IPS DF 19.7 (cell line): ENCODE measurements around the gene COL5A2.

ENCODE experiments used
- DNase-seq: peaks from one replicate; pipeline ENCODE4 v3.0.0-alpha.2; 2013; ENCODE audit warnings: low read depth, low spot score

Gene COL5A2

DNA sequence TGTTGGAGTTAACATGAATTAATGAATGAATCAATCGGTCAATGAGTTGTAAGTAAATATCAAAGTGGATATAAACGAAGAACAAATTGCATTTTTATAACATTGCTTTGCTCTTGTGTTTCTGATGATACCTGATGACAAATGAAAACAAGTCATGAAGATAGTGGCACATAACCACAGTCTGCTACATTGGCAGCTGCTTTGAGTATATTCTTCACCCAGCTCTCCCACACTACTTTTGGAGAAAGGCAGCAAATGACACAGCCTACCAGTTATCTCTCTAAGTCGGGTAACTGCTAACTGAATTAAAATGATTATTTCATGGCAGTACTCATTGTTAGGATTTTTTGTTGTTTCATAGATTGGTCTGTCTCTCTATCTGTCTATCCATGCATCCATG lies 76.8 kb downstream of the COL5A2 start:
- no peak for DNase-seq

DNA sequence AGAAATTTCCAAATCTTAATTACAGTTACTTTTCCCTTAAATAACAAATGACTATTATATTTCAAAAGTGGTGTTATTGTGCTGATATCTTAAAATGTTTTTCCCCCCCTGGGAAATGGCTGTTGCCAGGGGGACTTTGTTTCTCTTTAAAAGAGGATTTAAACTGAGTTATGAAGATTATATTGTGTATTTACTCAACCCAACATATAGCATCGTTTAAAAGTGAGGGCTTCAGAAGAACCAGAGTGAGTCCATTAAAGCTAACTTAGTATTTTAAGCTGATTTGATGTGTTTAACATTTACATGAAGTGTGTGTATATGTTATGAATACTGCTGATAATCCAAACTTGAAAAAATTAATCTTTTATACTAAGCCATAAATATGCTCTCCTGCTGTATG lies 81.6 kb downstream of the COL5A2 start:
- DNase-seq, result no peak

DNA sequence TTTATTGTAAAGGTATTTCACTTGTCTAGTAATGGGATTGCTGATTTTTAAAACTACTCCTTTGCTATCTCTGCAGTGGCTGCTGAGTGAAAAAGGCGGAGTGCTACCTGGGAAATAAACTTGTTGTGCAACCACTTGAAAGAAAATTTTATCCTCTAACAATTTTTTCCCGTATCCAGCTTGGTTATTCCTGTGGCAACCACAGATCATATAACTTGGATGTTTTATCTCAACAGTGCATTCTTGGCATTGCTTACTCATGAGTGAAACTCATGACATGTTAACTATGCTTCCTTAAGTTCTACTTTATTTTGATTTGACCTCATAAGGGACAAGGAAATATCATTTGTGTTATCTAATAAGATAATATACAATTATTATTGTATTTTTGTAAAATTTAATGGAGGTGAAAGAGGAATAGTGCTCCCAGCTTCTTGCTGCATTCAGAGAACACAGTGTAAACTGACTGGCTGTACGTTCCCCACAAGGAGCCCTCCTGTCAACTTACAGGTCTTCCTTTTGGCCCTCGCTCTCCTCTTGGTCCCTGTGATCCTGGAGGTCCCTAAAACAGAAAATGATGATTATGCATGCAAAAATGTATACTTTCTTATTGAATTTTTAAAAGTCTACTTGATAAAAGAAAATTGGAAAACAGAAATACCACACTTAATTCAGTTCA lies 82.7 kb downstream of the COL5A2 start:
- DNase-seq, result no peak

DNA sequence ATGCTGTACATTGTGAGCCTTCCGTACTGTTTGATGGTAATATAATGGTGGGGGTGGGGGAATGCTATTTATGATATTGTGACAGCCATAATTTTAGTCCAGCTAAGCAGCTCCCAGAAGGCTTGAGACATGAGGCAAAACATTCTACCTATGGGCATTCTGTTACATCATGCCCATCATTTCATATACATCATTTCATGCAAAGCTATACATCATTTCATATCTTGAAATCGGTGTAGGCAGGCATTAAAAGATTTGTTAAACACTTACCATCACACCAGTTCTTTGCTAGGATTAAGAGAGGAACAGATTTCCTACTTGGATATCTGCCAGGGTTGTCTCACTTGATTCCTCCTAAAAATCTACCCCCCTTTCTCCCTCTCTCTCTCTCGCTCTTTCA lies 84.5 kb downstream of the COL5A2 start:
- no peak for DNase-seq

DNA sequence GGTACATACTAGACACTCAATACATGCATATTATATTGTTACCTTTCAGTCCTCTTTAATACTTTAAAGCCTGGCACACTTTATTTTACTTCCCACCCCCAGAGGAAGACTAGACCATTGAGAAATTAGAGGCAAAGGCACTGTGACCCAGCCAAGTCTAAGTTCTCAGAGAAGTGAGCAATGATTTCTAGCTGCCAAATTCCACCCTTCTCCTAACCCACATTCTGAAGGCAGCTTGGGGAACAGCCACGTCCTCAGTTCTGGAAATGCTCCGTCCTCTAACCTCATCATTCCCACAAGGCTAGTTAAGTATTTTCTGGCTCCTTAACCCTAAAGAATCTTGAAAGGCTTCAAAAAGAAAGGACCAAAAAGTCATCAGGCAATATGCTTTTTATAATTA lies 86.6 kb downstream of the COL5A2 start:
- DNase-seq, result no peak

DNA sequence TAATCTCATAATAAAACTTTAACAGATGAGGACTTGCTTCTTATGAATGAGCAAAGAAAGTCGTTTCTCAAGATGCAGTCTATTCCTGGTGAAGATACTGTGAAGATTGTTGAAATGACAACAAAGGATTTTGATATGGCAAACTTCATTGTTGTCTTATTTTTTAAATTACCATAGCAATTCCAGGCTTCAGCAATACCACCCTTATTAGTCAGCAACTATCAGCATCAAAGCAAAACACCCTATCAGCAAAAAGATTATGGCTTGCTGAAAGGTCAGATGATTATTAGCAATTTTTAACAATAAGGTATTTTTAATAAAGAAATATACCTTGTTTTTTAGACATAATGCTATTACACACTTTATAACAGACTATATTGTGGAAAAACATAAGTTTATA lies 88.3 kb downstream of the COL5A2 start:
- no peak for DNase-seq

DNA sequence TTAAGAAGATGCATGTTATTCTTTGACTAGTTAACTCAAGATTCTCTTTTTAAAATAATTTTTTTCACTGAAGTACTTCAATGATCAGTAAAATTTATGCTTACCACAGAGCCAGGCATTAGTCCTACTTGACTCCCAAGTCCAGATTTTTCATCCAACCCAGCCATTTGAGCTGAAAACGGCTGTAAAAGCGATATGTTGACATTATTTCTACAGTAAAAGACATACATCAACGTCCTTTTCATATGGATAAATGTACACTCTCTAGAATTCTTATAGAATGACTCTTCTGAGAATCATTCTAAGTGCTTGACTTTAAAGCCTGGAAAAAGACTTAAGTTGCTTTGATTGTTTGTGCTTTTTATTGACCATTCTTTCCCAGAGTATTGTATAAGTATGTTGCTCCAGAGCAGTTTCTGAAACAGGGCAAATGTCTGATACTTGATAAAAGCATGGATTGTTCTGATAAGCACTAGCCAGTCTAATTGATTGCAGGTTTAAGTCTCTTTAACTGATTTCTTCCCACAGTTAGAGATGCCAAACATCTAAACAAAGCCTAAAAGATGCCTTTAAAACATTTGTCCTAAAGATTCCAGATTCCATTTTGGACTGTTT lies 90.9 kb downstream of the COL5A2 start:
- no peak for DNase-seq

DNA sequence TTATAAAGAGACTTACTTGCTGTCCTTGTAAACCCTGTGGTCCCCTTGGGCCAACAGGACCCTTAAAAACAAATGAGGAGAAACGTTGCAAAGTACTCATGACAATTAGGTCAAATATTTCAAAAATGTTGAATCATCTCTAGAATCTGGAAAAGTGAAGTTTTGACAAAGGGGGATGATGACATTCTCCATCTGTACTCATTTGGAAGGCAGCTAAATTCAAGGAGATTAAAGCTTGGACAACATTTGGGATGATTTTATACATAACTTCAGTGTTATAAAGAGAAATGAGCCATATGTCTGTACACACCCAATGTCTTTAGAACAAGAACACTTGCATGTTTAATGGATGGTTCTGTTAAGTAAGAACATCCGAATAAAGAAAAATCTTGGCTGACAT lies 92.9 kb downstream of the COL5A2 start:
- DNase-seq, result no peak

DNA sequence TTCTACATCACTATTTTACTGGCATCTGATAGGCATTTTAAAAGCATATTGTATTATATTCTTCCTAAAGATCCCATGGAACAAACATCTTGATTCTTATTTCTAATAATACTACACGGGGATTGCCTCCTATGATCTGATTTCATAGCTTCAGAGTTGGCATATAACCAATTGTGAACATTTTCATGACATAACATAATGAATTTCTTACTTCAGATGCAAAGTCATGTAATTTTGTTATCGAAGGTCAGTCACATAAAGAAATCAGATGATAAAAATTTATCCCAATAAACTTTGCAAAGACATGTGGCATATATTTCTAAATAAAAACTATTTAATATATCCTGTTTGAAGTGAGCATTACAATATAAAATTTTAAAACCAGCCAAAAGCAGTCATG lies 93.3 kb downstream of the COL5A2 start:
- no peak for DNase-seq

DNA sequence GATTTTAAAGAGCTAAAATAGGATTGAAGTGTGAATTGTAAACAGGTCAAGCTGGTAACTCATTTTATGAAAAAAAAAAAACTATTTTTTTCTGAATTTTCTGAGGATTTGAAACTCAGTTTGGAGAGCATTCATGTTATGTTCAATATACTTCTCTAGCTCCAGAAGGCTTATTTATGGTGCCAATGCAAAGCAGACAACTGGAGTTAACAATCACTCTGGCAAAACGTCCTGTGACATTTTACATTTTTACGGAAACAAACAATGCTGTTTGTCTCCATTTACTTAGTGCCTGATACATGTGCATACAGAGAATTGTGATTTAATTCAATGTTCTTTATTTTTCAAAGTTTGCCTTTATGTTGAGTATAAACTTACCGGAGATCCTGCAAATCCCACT lies 96.0 kb downstream of the COL5A2 start:
- no peak for DNase-seq

DNA sequence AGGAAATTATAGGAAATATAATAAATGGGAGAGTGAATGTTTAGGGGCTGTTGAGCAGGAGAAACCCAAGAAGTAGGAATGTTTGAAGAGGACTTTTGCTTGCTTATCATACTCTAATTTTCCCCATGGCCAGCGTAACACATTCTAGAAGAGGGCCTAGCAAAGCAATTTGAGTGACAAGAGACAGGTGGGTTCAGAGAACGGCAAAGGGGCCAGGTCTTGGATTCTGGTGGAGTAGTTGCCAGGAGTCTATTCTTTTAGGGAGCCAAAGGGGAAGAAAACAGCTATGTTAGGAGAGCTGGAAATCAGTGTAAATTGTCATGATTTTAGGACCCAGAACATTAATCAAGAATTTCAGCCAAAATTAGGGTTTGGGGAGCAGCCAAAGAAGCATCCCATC lies 96.5 kb downstream of the COL5A2 start:
- no peak for DNase-seq

DNA sequence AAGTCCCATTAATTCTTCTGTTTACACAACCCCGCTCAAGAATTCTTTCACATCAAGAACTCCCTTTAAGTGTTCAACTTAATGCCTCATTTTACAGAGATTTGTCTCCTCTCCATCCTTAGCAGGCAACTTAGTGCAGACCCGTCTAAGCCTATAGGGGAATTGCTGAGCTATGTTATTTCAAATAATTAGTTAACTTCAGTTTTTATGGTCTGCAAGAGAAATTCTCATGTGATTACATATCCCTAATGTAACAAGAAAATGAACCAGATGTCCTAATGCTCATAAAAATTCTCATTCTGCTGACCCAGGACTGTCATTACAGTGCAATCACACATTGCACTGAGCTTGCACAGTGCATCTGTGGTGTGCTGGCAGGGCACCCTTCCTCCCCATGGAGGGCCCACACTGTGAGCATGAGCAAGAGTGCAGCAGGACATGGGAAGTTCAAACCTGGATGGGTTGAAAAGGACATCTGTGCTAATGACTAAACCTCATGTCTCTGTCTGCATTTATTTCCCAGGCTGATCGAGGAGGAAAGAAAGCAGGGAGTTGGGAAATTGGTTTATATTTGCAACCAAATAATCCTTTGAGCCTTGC lies 97.1 kb downstream of the COL5A2 start:
- DNase-seq, result no peak

DNA sequence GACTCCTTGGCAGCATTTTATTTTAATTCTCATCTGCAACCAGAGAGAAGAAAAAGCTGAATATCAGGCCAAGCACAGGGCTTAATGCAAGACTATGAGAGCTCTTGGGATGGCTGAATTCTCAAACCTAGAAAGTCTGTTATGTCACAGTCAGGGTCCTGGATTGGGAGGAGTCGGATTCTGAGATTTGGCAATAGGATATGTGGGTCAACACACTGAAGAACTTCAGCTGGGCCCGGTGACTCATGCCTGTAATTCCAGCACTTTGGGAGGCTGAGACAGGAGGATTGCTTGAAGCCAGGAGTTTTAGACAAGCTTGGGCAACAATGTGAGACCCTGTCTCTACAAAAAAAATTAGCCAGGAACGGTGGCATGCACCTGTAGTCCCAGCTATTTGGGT lies 103.0 kb downstream of the COL5A2 start:
- DNase-seq, result no peak

DNA sequence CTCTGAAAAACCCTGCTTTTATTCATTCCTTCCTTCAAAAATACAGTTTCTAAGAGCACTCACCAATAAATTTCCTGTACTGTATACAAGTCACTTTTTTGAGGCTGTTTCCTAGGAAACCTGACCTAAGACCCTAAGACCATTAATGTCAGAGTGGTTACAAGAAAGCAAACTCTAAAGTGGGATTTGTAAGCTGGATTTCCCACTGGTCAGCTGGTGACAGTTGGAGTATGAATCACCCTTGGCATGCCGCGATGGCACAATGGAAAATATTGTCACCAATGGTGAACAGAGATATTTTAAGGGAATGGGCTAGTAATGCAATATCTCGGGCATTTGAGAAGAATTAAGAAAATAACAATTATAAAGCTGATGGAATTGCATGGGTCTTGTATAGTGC lies 103.4 kb downstream of the COL5A2 start:
- no peak for DNase-seq

DNA sequence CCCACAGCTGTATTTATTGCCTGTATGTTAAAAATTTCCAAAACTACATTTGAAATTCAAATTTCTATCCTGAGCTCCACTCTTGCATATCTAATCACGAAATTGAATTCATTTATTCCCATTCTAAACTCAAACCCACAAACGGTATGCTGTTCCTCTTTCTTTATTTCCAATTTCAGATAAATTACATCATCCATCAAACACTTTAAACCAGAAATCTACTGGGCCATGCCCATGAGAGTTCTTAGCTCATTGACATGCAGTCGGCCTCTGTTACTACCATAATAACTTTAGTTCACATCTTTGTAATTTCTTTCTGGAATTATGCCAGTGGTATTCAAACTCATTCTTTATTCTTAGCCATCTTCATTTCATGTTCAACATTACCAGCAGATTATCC lies 105.1 kb downstream of the COL5A2 start:
- no peak for DNase-seq

DNA sequence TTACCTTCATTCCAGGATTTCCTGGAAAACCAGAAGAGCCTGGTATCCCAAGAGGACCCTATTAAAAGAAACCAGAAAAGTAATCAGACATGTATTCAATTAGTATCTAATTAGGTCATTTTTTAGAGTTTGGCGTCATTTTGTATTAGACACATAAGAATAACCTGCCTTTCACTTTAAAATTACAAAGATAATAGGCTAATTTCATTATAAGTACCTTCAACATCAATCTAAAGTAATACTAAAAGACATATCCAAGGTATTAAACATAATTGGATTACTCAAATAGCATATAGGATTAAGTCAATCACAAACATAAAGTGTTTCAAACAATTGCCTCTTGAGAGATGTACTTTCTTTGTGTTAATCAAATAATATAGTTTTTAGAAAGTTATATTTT lies 107.5 kb downstream of the COL5A2 start:
- DNase-seq, result no peak

DNA sequence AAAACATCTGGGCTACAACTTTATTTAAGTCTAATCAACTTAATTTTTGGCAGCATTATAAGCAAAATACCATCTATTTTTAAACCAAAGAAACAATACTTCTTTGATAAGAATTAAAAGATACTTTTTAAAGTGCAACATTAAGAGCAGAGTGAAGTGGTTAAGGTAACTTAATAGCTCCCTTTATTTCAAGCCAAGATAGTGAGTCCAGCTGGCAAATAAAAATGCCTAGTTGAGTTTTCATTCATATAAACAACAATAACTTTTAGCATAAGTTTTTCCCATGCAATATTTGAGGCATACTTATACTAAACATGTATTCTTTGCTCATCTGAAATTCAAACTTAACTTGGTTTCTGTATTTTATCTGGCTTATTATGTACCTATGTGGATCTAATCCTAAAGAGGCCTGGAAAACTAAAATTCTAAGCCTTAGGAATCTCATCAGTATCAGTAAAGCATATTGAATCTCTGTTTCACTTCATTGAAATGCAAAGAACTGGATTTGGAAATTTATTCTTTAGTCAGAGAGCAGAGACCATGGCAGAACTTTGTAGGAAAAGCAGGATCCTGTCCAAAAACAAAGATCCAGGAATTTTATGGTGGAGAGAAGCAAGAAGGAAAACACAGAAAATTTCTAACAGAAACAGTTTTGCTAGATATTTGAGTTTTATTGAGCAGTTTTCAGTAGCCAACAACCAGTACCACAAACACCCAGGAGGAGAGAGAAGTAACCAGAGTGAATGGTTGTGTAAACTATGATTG lies 109.5 kb downstream of the COL5A2 start:
- no peak for DNase-seq

DNA sequence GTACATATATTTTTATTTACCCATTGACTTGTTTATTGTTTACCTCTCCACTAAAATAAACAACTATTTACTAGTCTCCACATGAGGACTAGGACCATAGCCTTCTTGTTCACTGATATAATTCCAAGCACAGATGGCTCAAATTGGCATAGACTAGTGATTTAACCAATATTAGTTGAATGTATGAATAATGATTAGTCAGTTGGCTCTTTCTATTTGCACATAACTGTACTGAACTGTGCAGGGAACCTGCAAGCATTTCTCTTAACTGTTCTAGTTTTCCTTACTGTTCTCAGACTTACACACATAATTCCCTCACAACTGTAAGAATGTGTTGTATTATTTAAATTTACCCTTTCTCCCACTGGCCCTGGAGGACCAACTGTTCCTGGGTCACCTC lies 113.5 kb downstream of the COL5A2 start:
- DNase-seq, result no peak

DNA sequence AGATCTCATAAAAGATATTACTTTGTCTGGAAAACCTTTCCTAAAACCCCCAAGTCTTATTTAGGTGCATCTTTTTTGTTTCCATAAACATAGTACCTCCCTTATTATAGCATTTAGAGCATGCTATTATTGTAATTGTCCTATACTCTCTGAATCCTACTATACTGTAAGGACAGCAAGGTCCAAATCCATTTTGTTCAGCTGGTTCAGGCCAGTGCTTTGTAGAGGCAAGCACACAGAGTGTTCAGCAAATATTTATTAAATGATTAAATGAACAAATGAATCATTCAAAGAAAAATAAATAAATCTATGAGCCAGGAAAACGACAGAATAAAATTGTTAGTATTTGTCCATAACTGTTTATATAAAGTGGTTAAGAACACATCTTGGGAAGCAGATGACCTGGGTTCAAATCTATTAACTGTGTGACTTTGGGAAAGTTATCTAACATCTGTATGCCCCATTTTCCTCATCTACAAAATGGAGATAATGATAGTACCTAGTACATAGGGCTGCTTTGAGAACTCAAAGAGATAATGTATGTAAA lies 119.4 kb downstream of the COL5A2 start:
- no peak for DNase-seq

DNA sequence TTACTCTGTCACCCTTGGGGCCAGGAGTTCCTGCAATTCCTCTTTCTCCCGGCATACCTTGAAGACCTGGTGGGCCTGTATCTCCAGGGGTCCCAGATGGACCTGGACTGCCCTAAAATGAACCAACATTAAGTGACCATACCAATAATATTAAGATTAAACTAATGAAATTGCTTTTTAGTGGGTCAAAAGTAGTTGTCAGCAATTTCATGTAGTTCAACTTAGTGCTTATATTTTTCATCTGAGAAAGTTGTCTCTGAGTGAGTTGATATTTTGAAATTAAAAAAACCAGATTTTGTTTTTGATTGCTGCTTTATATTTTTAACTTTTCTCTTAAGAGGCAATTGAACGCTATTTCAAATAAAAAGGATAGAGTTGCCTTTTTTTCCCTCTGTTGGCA lies 122.2 kb downstream of the COL5A2 start:
- no peak for DNase-seq

DNA sequence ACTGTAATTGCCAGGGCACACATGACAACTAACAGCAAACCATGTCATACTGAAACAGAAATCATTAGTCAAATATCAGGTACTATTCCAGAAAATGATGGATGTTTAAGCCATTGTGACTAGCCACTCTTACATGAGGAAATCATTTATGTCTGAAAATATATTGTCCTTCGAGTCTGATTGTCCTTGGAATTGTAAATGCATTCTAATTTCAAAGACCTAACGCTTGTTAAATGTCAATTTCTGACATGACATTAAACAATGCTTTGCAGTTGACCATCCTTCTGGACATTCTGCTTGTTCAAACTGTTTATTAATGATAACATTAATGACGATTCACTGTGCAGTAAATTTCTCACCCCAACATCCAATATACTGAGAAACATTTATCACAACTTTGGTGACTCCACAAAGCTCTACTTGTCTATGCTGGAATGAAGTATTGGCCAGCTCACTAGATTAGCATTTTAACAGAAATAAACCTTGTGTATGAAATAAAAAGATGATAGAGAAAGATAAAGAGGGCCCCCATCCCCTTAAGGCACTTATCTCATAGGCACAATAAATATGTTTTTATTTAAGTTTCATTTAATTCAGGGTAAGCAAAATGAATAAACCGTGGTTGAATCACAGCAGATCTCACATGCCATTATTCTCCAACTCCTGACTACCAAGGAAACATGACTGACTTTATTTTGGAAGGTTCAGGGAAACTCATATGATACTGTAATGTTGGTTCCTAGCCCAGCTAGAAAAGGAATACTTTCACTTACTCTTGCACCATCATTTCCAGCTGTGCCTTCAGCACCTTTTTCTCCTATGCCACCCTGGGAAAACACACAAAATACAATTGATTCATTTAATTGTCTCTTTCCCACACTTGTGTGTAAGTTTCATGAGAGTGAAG lies 123.1 kb downstream of the COL5A2 start:
- DNase-seq, result no peak
